ENCODE data around the gene GARNL3.

Gene GARNL3

GRCh38 chr9:127386981-127387380, 122.4 kb downstream of the GARNL3 start:
- DNase-seq (ENCODE audit: low spot score) = no peak

DNA sequence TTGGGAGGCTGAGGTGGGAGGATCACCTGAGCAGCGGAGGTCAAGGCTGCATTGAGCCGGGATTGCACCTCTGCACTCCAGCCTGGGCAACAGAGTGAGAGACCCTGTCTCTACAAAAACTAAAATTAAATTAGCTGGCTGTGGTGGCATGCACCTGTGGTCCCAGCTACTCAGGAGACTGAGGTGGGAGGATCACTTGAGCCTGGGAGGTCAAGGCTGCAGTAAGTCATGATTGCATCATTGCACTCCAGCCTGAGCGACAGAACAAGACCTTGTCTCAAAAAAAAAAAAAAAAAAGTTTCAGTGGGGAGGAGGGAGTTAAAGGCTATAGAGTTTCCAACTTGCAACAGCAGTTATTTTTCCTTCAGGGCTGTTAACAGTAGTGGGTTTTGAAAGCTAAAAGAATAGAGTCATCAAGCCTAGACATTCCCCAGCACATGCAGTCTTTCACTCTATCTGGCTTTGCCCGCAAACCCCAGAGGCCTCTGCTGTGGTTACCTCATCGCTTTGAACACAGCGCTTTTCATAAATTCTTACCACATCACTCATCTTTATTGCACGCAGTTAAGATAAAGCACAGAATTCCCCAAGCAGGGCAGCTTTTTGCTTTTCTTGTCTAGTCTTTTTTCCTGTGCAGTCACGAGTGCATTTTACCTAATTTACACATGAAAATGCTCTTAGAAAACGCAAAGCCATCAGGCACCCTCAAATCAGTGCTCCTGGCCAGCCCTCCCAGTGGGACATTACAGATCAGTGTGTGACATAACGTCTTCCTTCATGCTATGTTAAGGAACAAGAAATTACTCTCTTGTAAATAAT, 123.7 kb downstream of the GARNL3 start:
- no peak for DNase-seq (ENCODE audit: low spot score)

- no peak for DNase-seq (ENCODE audit: low spot score)
These were observed 124.3 kb downstream of the GARNL3 start for GRCh38 chr9:127388856-127389238.

GRCh38 chr9:127389381-127390247, 125.0 kb downstream of the GARNL3 start:
- DNase-seq (ENCODE audit: low spot score) = no peak

DNA sequence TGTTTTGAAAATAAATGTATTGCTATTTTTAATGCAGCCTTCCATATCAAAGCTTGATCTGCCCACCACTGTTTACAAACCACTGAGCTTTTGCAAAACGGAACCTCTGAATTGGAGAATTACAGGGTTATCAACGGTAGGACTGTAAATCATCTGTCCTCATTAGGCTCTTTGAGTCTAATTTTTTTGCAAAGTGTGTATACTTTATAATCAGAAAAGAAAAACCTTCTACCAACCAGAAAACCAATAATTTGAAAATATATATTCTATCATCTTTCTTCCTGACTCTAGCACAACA, 125.6 kb downstream of the GARNL3 start:
- no peak for DNase-seq (ENCODE audit: low spot score)

GRCh38 chr9:127390563-127390962, 126.0 kb downstream of the GARNL3 start:
- DNase-seq (ENCODE audit: low spot score) = no peak

- DNase-seq (ENCODE audit: low spot score) = no peak
These were observed 127.6 kb downstream of the GARNL3 start for GRCh38 chr9:127392166-127392565.

- DNase-seq (ENCODE audit: low spot score) = no peak
These were observed 128.4 kb downstream of the GARNL3 start for GRCh38 chr9:127392976-127393375.

- DNase-seq (ENCODE audit: low spot score) = no peak
These were observed 129.1 kb downstream of the GARNL3 start for GRCh38 chr9:127393645-127394044.

GRCh38 chr9:127395497-127396252, 131.1 kb downstream of the GARNL3 start:
- DNase-seq (ENCODE audit: low spot score) = no peak

DNA sequence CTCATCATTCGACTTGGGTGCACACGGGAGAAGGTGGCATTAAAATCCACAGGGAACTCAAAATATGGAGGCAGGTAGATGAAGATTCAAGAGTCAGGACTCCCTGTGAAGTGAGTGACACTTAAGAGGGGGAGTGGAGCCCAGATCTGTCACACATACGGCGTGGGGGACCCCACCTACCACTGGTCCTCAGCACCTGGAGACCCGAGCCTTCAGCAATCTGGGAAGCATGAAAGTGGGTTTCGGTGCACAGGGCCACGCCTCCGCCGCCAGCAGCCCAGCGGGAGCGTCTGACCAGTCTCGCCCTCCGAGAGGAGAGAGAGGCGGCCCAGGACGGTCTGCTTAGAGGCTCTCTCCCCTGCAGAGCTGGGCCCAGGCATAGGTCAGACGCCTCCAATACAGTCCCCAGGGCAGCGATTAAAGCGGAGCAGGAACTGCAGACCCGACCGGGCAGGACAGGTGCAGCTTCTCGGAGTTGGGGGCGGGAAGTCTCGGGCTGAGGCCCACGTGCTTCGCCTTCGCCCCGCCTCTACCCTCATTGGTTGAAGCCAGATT, 131.8 kb downstream of the GARNL3 start:
- DNase-seq (ENCODE audit: low spot score) = no peak

GRCh38 chr9:127396808-127397645, 132.5 kb downstream of the GARNL3 start, which contains the start of gene SLC2A8:
TSS of gene SLC2A8 (plus strand) at chr9:127397169. CDS start at chr9:127397231, 62 bp downstream.
- peak; percentile 99 for DNase-seq (ENCODE audit: low spot score)

GRCh38 chr9:127397646-127398274, 133.2 kb downstream of the GARNL3 start:
- peak; percentile 71 for DNase-seq (ENCODE audit: low spot score)

- DNase-seq (ENCODE audit: low spot score) = no peak
These were observed 133.7 kb downstream of the GARNL3 start for GRCh38 chr9:127398275-127398647.

- DNase-seq (ENCODE audit: low spot score) = no peak
These were observed 134.3 kb downstream of the GARNL3 start for GRCh38 chr9:127398715-127399400.

GRCh38 chr9:127399736-127400269, 135.2 kb downstream of the GARNL3 start:
- DNase-seq (ENCODE audit: low spot score) = no peak

GRCh38 chr9:127402401-127403090, 138.0 kb downstream of the GARNL3 start:
- DNase-seq (ENCODE audit: low spot score) = no peak

DNA sequence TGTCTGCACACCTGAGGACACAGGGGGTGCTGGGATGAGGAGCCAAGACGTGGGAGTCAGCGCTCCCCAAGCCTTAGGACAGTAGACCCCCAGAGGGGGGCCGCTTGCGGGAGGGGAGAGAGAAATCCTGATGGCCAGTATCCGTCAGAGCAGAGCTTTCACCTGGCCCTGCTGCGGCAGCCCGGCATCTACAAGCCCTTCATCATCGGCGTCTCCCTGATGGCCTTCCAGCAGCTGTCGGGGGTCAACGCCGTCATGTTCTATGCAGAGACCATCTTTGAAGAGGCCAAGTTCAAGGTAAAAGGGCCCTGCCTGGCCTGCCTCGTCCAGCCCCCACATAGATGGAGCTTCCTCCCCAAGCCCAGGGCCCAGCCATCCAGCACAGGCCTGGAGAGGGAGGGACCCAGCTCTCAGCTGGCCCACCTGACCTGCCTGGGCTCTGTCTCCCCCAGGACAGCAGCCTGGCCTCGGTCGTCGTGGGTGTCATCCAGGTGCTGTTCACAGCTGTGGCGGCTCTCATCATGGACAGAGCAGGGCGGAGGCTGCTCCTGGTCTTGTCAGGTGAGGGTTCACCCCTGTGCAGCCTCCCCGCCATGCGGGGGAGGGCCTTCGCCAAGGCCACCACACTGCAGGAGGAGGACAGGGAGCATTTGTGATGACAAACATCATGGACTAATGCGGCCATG, 139.1 kb downstream of the GARNL3 start:
- DNase-seq (ENCODE audit: low spot score) = no peak

GRCh38 chr9:127404631-127405030, 140.1 kb downstream of the GARNL3 start:
- no peak for DNase-seq (ENCODE audit: low spot score)
